GM12878 (cell line): ENCODE results near the gene FCHSD2. TPM values are rescaled to one million over a fixed set of nuclear protein-coding genes. Genes with fewer than 3 reads are reported as not detected.

ENCODE experiments used
- BCL11A ChIP-seq: IDR thresholded peaks from 2 replicates; pipeline ENCODE4 v1.6.1; 2011; ENCODE audit warnings: low read depth, low read length
- CBFB ChIP-seq: IDR thresholded peaks from 2 replicates; pipeline ENCODE4 v1.6.1; 2016; ENCODE audit warnings: antibody characterized with exemption, low read depth
- CEBPB ChIP-seq, 2 experiments: fragments of 150-350 bp in 1 of 2; IDR thresholded peaks; 2 replicates each; pipeline ENCODE4 v1.6.1; 2012 to 2014; ENCODE audit warnings: low read depth in 2 of 2, low read length in 2 of 2, borderline replicate concordance in 1 of 2, inconsistent platforms in 1 of 2
- CHD1 ChIP-seq: IDR thresholded peaks from 2 replicates; pipeline ENCODE4 v1.6.1; 2012; ENCODE audit warnings: low read depth, low read length, improper control_type of control experiment
- CTCF ChIP-seq, 3 experiments: IDR thresholded peaks in 2 of 3; conservative IDR thresholded peaks in 1 of 3; 2 replicates each; pipeline ENCODE4 v1.5.1; 2011; ENCODE audit warnings: low read depth in 3 of 3, low read length in 3 of 3, mild to moderate bottlenecking in 3 of 3, control low read depth in 2 of 3, moderate library complexity in 2 of 3, inconsistent platforms in 1 of 3, mixed read lengths in 1 of 3; ENCODE audit not compliant: control insufficient read depth in 2 of 3, insufficient read depth in 1 of 3; ENCODE audit errors: extremely low read depth in 1 of 3
- HSF1 ChIP-seq: fragments of 150-350 bp; IDR thresholded peaks from 2 replicates; pipeline ENCODE4 v1.6.1; 2014; ENCODE audit warnings: mild to moderate bottlenecking, low read depth, low read length
- IKZF1 ChIP-seq: fragments of 450-650 bp; conservative IDR thresholded peaks from 2 replicates; pipeline ENCODE4 v1.6.1; 2017; ENCODE audit warnings: antibody characterized with exemption, mild to moderate bottlenecking
- LARP7 ChIP-seq: fragments of 450-650 bp; IDR thresholded peaks from 2 replicates; pipeline ENCODE4 v1.6.1; 2017; ENCODE audit warnings: mild to moderate bottlenecking
- MXI1 ChIP-seq: fragments of 150-350 bp; IDR thresholded peaks from 2 replicates; pipeline ENCODE4 v1.6.1; 2011; ENCODE audit warnings: low read depth, mild to moderate bottlenecking, inconsistent platforms, low read length, improper control_type of control experiment
- NFIC ChIP-seq: IDR thresholded peaks from 2 replicates; pipeline ENCODE4 v1.6.1; 2012; ENCODE audit warnings: low read depth, mild to moderate bottlenecking, inconsistent platforms, low read length, moderate library complexity
- NR2C1 ChIP-seq: fragments of 450-650 bp; IDR thresholded peaks from 2 replicates; pipeline ENCODE4 v1.6.1; 2017; ENCODE audit warnings: antibody characterized with exemption, mild to moderate bottlenecking, moderate library complexity
- POLR2AphosphoS2 ChIP-seq: IDR thresholded peaks from 2 replicates; pipeline ENCODE4 v1.6.1; 2011; ENCODE audit warnings: low read depth, mild to moderate bottlenecking, low read length, improper control_type of control experiment, moderate library complexity
- SKIL ChIP-seq: fragments of 450-650 bp; IDR thresholded peaks from 2 replicates; pipeline ENCODE4 v1.6.1; 2017; ENCODE audit warnings: mild to moderate bottlenecking, low read depth, inconsistent platforms; ENCODE audit not compliant: poor library complexity, severe bottlenecking
- SMARCA5 ChIP-seq: fragments of 450-650 bp; IDR thresholded peaks from 2 replicates; pipeline ENCODE4 v1.6.1; 2017; ENCODE audit warnings: mild to moderate bottlenecking
- SPI1 ChIP-seq: IDR thresholded peaks from 2 replicates; pipeline ENCODE4 v1.6.1; 2011; ENCODE audit warnings: low read depth, mild to moderate bottlenecking, low read length, moderate library complexity, borderline replicate concordance; ENCODE audit not compliant: insufficient read depth
- SUZ12 ChIP-seq: fragments of 200-600 bp; sonication (generic); IDR thresholded peaks from one replicate; pipeline ENCODE4 v1.6.1; 2018; ENCODE audit warnings: antibody characterized with exemption, mild to moderate bottlenecking; ENCODE audit not compliant: unreplicated experiment
- WRNIP1 ChIP-seq: IDR thresholded peaks from 2 replicates; pipeline ENCODE4 v1.6.1; 2011; ENCODE audit warnings: low read depth, low read length, improper control_type of control experiment, borderline replicate concordance
- ZBED1 ChIP-seq: IDR thresholded peaks from 2 replicates; pipeline ENCODE4 v1.6.1; 2016; ENCODE audit warnings: borderline replicate concordance
- ZBTB40 ChIP-seq: fragments of 450-650 bp; IDR thresholded peaks from 2 replicates; pipeline ENCODE4 v1.6.1; 2016; ENCODE audit warnings: mild to moderate bottlenecking, moderate library complexity, borderline replicate concordance
- ZNF217 ChIP-seq: fragments of 450-650 bp; IDR thresholded peaks from 2 replicates; pipeline ENCODE4 v1.6.1; 2017; ENCODE audit warnings: antibody characterized with exemption, mild to moderate bottlenecking
- ZNF384 ChIP-seq: IDR thresholded peaks from 2 replicates; pipeline ENCODE4 v1.6.1; 2012; ENCODE audit warnings: low read depth, mild to moderate bottlenecking, low read length, improper control_type of control experiment, borderline replicate concordance
- polyA plus RNA-seq, 11 experiments: library from polyadenylated mRNA; depleted of rRNA in 4 of 11; unstranded in 6 of 11; stranded (reverse) in 5 of 11; fragments of >200 nt; fragmentation: Nextera tagmentation in 4 of 11; fragmentation: Illumina TruSeq in 1 of 11; extraction: Ambion mirVana in 4 of 11; extraction: Trizol in 1 of 11; gene quantifications; 1 replicate in 1 of 11; 2 replicates in 10 of 11; pipeline versions ENCODE4 v1.2.1 to v1.2.3, GENCODE V29; 2011 to 2016; ENCODE audit warnings: inconsistent platforms in 2 of 11, missing spikeins in 2 of 11, low read depth in 1 of 11
- total RNA-seq, 4 experiments: library from RNA; depleted of rRNA in 3 of 4; stranded (reverse); fragments of >200 nt in 3 of 4; fragmentation: Illumina TruSeq in 1 of 4; extraction: Trizol in 1 of 4; gene quantifications; 2 replicates each; pipeline versions ENCODE4 v1.2.1 to v1.2.3, GENCODE V29; 2013 to 2021

Gene FCHSD2
- total and polyA plus RNA-seq, 10 of the 15 experiments (the other 5 are each of a cell fraction or from before 2014, with no cell fraction given) = 13.2 to 89.8 (median 47.8) TPM

GRCh38 chr11:73072935-73073481 is 69.1 kb downstream of the FCHSD2 start (continued):
- TF ChIP-seq IKZF1 (peak; percentile 69), MXI1 (0 out of 2 replicates have a peak, but pooled peaks have one; percentile 31), ZNF384 (no peak), CTCF (IDR thresholded peaks at IDR 0.05 in 2 of 3, conservative IDR thresholded peaks at IDR 0.05 in 1 of 3; ENCODE audit: control insufficient read depth in 2 of 3, extremely low read depth in 1 of 3, insufficient read depth in 1 of 3, low read depth in 3 of 3, low read length in 3 of 3) (no peak), SKIL (peak; percentile 80), HSF1 (no peak), ZNF217 (peak; percentile 78; the same call in 1 of the 2 replicates), SMARCA5 (no peak), LARP7 (no peak), NR2C1 (peak; percentile 20), CEBPB (IDR thresholded peaks at IDR 0.05; ENCODE audit: borderline replicate concordance in 1 of 2, low read depth in 2 of 2, low read length in 2 of 2) (no peak), ZBED1 (no peak), NFIC (peak; percentile 71), SPI1 (no peak), ZBTB40 (peak; percentile 17; the same call in 1 of the 2 replicates), CHD1 (no peak), CBFB (0 out of 2 replicates have a peak, but pooled peaks have one; percentile 25), POLR2AphosphoS2 (no peak), WRNIP1 (no peak), SUZ12 (no peak), BCL11A (peak; percentile 81)
